HG02642 (cell line): ENCODE measurements around the gene ZBTB47.

Source experiments
- ATAC-seq: cut with Tn5 transposase; IDR thresholded peaks from one replicate; pipeline ENCODE4 v1.9.1; 2021; ENCODE audit warnings: mild to moderate bottlenecking; ENCODE audit not compliant: unreplicated experiment, poor library complexity

The ZBTB47 gene

DNA sequence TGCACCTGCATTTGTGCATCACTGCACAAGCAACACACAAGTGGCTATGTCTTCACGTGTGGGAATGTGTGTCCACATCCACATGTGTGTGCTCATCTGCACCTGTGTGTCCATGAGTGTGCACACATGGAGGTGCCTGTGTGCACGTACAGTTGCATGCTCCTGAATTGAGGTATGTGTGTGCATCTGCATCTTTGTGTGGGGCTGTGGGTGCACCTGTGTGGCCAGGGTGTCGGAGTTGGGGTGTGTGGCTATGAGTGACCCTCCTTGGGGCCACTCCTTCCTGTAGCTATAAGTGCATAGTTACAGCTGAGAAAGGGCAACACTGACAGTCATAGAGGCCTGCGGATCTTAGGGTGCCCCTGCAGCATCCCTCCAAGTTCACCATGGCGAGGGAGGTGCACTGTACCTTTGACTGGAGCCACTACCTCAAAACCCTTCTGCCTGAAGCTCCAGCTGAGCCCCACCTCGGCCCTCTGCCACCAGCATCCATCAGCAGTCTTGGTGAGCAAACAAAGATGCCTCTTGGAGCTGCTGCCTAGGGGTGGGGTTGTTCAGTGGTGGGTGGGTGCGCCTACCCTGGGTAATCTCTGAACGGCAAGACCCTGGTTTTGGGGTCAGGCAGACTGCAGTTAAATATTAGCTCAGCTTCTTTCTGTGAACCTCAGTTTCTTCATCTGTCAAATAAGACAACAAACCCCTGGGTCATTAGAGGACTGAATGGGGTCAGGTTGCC, 54.3 kb downstream of the ZBTB47 start:
- no peak for ATAC-seq

DNA sequence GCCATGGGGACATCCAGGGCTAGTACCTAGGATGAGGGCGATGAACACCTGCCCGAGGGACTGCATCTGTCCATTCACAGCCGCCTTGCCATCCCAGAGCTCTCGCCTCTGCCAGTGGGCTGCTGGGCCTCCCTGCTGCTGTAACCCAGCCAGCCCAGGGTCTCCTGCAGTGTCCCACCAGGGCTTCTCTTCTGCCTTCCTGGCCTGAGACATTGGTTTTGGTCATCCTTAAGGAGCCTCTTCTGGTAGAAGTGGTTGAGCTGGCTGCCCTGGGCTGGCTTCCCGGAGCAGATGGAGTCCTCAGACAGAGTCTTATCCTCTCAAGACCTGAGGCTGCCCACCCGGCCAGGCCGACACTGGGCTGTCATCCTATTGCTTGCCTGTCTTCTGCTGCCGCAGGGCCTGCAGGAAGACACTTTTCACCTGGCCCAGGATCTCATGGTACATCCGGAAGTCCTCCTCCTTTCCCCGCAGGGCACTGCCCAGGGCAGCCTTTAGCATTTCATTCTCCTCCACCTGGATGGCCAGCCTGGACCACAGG, 55.2 kb downstream of the ZBTB47 start:
- ATAC-seq = no peak

DNA sequence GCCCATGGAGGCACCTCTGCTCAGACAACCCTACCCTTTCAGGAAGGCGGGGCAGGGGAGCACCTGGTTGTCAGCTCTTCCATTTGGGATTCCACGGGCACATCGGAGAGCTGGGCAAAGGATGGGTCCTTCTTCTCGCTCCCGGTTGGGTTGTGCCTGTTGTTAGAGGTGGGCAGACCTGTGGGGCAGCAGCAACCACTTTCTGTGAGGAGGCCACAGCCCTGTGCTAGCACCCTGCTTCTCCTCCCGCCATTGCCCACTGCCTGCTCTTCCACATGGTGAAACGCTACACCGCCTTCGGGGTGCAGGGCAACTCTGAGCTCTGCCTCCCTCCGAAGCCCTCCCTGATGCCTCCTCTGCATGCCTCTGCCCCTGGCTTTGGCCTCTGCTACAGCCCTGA, 56.1 kb downstream of the ZBTB47 start:
- no peak for ATAC-seq

DNA sequence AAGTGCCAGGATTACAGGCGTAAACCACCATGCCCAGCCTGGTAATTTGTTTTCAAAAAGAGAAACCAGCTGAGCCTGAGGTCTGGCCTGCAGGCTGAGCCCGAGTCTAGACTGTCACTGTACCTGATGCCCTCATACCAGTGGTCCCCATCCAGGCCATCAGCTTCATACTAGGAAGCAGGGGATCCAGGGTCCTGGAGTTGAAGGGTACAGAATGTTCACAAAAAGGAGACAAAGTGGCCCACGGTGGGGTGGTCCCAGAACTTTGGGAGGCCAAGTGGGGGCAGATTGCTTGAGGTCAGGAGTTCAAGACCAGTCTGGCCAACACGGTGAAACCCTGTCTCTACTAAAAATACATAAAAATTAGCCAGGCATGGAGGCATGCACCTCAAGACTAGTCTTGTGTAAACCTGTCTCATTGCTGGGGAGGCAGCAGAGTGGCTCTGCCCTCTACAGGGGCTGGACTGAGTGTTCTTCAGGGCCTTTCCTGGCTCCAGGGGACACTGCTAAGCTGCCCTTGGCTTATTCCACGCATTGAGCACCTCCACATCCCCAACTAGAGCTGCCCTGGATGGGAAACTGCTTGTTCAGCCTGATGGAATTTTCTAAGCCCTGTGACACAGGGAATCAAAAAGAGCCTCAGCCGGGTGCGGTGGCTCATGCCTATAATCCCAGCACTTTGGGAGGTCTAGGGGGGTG, 57.0 kb downstream of the ZBTB47 start:
- no peak for ATAC-seq

DNA sequence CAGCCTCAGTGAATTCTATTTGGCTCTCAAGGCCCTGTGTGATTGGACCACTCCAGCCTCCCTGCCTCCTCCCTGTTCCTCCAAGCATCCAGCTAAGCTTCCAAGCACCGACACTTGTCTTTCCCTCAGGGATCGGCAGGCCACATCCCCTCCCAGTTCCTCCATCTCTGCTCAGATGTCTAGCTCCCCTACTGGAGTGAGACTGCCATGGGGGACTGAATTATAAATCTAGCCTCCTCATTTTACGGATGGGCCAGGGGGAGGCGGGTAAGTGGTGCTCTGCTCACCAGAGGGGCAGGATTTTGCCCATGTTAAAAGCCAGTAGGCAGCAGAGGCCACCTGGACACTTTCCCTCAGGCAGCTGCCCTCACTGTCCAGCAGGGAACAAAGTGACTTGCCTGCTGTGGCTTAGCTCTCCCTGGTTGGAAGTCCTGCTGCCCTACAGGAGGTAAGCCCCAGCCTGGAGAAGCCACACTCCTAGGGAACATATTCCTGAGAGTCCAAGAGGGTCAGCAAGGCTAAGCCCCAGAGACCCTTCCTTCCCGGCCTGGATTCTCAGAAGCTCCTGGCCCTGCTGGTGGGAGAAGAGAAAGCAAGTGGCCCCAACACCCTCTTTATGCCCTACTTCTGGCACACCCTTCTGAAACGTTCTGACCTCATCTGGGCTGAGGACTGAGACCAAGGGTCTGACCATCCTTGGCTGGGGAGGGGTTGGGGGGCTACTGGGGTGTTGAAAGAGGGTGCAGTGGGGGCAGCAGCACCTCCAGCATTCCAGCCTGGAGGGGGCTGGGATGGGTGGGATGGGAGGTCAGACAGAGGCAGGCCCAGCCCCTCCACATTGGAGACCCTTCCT, 58.2 kb downstream of the ZBTB47 start:
- no peak for ATAC-seq

DNA sequence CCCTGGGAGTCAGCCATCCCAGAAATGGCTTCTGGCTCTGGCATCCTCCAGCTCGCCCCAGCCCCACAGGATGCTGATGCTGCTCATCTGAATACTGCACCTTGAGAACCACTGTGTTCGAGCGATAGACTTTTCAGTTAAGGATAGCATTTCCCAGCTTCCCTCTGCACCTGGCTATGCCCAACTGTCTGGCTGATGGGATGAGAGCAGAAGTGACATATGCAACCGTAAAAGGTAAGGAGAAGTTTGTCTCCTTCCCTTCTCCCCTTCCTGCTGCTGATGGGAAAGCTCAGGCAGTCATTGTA, 58.8 kb downstream of the ZBTB47 start:
- no peak for ATAC-seq

DNA sequence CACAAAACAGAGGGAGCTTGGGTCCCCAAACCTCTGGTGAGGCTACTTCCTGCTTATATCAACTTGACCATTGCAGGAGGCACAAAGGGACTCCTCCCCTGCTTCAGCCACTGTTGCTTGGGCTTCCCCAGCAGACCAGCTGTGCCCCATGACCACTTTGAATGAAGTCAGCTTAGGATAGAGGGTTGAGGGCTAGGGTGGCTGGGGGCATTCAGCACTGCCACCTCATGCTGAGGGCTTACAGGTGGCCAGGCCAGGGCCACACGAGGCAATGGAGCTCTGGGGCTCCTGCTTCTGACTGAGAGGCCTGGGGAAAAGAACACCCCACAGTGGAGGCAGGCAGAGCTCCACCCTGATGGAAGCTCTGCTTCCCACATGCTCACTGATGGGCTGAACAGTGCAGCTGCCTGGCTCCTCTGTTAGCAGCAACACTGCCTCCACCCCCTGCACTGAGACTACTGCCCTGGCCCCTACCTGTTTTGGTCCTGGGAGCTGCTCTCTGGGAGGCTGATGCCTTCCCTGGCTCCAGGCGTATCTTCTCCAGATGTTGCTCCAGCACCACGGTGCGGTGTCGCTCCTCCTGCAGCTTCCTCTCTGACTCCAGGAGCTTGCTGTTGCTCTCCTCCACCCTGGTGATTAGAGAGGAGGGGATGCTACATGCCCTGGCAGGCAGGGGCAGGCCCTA, 59.3 kb downstream of the ZBTB47 start:
- no peak for ATAC-seq

DNA sequence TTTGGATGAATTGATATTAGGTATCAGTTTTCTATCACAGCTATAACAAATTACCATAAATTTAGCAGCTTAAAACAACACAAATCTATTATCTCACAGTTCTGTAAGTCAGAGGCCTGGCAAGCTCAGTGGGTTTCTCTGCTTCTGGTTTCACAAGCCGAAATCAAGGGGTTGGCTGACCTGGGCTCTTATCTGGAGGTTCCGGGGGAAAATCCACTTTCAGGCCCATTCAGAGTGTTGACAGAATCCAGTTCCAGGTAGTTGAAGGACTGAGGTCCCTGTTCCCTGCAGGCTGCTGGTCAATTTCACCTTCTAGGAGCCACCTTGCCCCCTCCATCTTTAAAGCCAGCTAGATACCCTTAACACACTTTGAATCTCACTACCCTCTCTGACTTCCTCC, 60.2 kb downstream of the ZBTB47 start:
- no peak for ATAC-seq

DNA sequence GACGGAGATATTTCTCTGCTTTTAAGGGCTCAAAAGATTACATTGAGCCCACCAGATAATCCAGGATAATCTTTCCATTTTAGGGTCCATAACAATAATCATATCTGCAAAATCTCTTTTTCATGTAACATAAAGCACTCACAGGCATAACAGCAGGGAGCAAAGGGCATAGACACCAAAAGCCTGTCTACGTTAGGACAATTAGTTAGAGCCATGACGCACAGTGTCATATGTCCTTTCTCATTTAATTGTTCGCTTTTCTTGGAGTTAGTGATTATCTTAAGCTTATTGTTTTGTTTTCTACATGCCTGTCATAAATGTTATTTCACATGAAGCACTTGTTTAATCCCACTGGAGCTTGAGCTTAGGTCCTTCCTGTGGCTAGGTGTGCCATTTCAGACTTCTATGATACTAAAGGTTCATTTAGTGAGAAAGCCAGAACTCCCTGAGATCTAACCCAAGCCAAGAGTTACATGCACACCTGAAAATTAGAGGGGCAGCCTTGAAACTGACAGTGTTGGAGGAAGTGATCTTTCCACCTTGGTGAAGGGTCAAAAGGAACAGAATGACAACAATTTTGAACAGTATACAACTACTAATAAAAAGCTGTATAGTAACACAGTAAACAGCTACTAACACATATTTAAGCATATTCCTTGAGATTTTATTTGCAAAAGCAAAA, 60.8 kb downstream of the ZBTB47 start:
- no peak for ATAC-seq
